Activated gamma-delta T cell treated with Interleukin-2 at 50 U/mL for 16 hours (primary cell): ENCODE results near the gene IGSF21.

Experiments used
- DNase-seq: peaks from one replicate; pipeline ENCODE4 v3.0.0-alpha.2; 2020

The IGSF21 gene

GRCh38 chr1:18278946-18279345 is 171.3 kb downstream of the IGSF21 start:
- no peak for DNase-seq

GRCh38 chr1:18279351-18280074 is 171.9 kb downstream of the IGSF21 start:
- DNase-seq, result no peak

GRCh38 chr1:18280956-18281355 is 173.4 kb downstream of the IGSF21 start:
- DNase-seq, result no peak

- no peak for DNase-seq
These were observed 175.4 kb downstream of the IGSF21 start for GRCh38 chr1:18282851-18283600.

GRCh38 chr1:18283601-18284385 is 176.2 kb downstream of the IGSF21 start:
- DNase-seq, result no peak

- DNase-seq, result no peak
These were observed 177.4 kb downstream of the IGSF21 start for GRCh38 chr1:18284805-18285537.

- no peak for DNase-seq
These were observed 177.9 kb downstream of the IGSF21 start for GRCh38 chr1:18285538-18285924.

- DNase-seq, result no peak
These were observed 181.1 kb downstream of the IGSF21 start for GRCh38 chr1:18288722-18289121.

- no peak for DNase-seq
These were observed 182.0 kb downstream of the IGSF21 start for GRCh38 chr1:18289597-18289996.

- DNase-seq, result no peak
These were observed 183.3 kb downstream of the IGSF21 start for GRCh38 chr1:18290740-18291412.

- no peak for DNase-seq
These were observed 184.9 kb downstream of the IGSF21 start for GRCh38 chr1:18292531-18292930.

- DNase-seq, result no peak
These were observed 185.7 kb downstream of the IGSF21 start for GRCh38 chr1:18293291-18293690.

- no peak for DNase-seq
These were observed 187.0 kb downstream of the IGSF21 start for GRCh38 chr1:18294437-18295176.

GRCh38 chr1:18297896-18298648 is 190.5 kb downstream of the IGSF21 start:
- DNase-seq, result no peak

- DNase-seq, result no peak
These were observed 192.1 kb downstream of the IGSF21 start for GRCh38 chr1:18299441-18300338.

- DNase-seq, result no peak
These were observed 192.8 kb downstream of the IGSF21 start for GRCh38 chr1:18300376-18300775.

- no peak for DNase-seq
These were observed 195.3 kb downstream of the IGSF21 start for GRCh38 chr1:18302788-18303413.

- DNase-seq, result no peak
These were observed 196.7 kb downstream of the IGSF21 start for GRCh38 chr1:18304151-18304869.
